C4-2B (cell line): ENCODE data around the gene GPS2.

Experiments used
- CTCF ChIP-seq: fragments of 450-650 bp; conservative IDR thresholded peaks from 2 replicates; pipeline ENCODE4 v1.5.1; 2017; ENCODE audit warnings: mild to moderate bottlenecking
- ZFX ChIP-seq: fragments of 450-650 bp; IDR thresholded peaks from 2 replicates; pipeline ENCODE4 v1.6.1; 2017

- TF ChIP-seq CTCF (no peak), ZFX (no peak)
These were observed 25.0 kb downstream of the GPS2 start for GRCh38 chr17:7290166-7290565.
